Stimulated activated CD8-positive, alpha-beta memory T cell treated with anti-CD3 and anti-CD28 coated beads, Interleukin-12 subunit alpha, Interleukin-12 subunit beta, amount 100 ng/mL, for 1 hour (primary cell): Measurements from ENCODE around the gene MPC1.
"Not testable (repeated sequence)": the region's sequence is repeated elsewhere in the genome, so short reads cannot be mapped to it uniquely, and the experiment has no call there.

Experiments
- DNase-seq: peaks from one replicate; pipeline ENCODE4 v3.0.0-alpha.2; 2020; ENCODE audit warnings: low read depth

The MPC1 gene

DNA sequence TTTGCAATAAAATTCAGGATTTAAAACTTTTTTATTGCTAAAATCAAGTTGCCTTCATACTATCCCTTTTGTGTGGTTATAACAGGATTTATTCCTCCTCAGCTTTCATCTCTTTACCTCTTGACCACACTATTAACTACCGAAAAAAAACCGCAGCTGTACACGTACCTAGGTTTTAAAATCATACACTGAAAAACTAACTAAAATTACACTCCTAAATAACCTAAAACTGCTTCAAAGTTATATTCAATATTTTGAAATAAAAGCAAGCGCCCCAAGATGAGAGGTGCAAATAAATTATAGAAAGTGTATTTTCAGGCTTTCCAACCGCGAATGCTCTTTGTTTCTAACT is 1.4 kb downstream of the MPC1 start:
- DNase-seq = no peak

GRCh38 chr6:166379800-166380199 is 2.9 kb downstream of the MPC1 start:
- DNase-seq = no peak

- DNase-seq = no peak
These were observed 3.6 kb downstream of the MPC1 start for GRCh38 chr6:166379103-166379586.

DNA sequence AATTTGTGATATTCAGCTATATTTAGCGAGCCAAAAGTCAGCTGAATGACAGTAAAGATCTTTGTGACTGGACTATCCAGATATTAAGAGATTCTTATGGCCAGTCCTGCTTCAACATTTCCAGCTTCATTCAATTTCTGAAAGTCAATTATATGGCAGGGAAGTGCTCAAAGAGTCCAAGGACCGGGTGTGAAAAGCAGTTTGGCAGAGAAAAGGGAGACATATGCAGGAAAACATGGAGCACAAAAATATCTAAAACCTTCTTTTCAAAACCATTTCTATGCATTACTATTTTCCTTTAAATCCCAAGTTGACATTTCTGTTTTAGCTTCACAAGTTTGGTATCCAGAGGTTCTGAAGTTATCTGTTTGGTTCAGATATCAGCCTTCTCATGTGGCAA is 5.0 kb downstream of the MPC1 start:
- DNase-seq = no peak

GRCh38 chr6:166375013-166375412 is 7.7 kb downstream of the MPC1 start:
- no peak for DNase-seq

DNA sequence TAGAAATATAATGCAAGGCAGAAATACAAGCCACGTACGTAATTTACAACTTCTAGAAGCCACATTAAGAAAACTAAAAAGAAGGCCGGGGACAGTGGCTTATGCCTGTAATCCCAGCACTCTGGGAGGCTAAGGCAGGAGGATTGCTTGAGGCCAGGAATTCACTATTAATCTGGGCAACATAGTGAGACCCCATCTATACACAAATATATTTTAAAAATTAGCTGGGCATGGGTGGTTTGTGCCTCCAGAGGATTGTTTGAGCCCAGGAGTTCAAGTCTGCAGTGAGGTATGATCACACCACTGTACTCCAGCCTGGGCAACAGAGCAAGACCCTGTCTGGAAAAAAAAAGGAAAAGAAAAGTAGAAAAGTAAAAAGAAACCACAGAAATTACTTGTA is 12.3 kb downstream of the MPC1 start:
- no peak for DNase-seq

DNA sequence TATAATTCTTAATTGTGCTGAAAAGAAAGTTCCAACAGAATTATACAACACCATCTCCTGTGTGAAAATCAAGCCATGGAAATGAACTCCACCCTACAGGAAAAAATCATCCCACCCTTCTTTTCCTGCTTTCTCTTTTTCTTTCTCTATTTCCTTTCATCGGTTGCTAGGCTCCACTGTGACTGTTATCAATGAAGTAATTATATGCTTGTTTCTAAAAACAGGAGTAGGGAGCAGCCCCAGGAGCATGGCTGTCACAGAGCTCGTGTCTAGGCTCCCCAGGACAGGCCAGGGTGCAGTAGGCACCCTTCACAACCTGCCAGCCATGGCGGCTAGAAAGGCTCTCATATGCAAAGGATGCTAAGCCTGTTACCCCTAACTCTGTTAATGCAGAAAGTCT is 13.0 kb downstream of the MPC1 start:
- DNase-seq = no peak

GRCh38 chr6:166366921-166367320 is 15.8 kb downstream of the MPC1 start:
- DNase-seq = no peak

DNA sequence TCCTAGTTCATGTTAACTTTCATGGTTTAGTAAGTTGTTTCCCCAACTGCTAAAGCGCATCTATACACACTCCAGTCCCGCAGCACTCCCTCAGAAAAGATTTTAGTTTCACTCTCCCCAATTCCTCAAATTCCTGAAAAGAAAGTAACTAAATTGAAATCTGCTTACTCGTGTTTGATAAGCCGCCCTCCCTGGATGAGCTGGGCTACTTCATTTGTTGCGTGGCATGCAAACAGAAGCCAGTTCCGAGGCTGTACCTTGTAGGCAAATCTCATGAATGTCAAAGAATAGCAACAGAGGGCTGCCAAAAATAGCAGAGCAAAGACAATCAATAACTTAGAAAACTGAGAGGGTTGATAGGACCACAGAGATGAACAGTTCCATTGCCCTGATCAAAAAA is 16.9 kb downstream of the MPC1 start:
- DNase-seq = no peak

- DNase-seq = no peak
These were observed 17.5 kb downstream of the MPC1 start for GRCh38 chr6:166365221-166365620.

DNA sequence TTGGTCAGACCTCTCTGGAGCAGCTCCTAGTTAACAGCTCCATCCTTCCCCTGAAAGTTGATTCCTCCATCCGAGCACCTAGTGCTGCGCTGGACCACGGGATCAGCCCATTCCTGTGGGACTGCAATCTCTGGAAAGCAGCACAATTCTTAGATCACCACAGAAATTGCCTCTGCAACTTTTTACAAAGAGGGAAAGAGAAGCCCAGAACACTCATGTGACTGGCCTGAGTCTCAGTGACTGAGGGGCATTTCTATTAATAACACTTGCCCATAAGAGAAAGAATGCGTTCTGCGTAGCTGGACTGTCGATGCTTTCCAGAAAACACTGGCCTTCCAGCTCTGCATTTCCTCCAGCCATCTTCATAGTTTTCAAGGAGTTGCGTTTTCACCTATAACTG is 18.3 kb downstream of the MPC1 start:
- no peak for DNase-seq

GRCh38 chr6:166362427-166362826 is 20.3 kb downstream of the MPC1 start:
- DNase-seq = not testable (repeated sequence)

- no peak for DNase-seq
These were observed 21.7 kb downstream of the MPC1 start for GRCh38 chr6:166361077-166361429.

DNA sequence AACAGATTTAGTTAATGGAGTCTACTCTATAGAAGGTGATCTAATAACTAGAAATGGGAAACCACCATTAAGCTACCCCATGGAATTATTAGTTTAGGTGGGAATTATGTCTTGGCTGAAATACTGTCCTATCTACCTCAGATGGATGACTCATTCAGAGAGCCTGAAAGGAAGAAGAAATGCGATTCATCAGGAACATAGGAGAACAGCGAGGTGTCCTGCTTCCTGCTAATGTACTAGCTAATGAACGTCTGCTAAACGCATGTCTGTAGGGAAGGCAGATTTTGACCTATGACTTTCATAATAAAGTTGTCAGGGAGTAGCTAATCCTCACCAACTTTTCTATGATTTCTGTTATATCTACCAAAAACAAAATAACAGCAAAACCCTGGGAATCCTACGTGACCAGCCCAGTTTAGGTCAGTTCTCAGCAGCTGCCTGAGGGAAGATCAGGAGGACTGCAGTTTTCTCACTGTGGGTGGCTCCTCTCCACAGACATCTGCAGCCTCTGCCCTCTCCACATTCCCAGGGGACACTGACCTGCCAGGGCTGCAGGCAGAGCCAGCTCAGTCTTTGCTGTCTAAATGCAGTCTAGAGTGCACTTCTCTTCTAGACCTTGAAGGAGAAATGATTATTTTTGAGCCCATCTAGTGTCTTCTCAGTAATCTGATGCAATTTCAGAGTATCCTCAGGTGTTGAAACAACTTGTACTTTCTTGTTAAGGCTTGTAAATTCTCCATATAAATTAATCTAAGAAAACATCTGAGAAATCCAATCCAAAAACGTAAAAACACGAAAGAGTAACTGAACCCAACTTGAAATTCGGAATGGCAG is 22.3 kb downstream of the MPC1 start:
- DNase-seq = no peak

DNA sequence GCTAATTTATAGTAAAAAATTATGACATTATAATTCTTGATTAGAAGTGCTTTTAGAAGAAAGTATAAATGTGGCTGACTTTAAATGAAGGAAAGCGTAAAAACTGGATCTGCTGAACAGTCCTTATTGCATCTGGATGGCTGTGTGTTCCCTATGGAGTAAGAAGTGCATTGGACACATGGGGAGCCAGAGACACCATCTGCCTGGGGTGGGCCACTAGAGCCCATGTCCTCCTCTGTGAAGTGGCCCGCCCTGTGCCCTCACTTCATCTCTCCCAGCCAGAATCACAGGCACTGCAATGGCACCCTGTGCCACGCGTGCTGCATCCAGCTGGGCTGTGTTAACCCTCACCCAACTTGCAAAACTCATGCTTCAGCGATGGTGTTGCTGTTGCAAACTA is 27.2 kb downstream of the MPC1 start:
- DNase-seq = no peak

GRCh38 chr6:166354965-166355364 is 27.8 kb downstream of the MPC1 start:
- no peak for DNase-seq

DNA sequence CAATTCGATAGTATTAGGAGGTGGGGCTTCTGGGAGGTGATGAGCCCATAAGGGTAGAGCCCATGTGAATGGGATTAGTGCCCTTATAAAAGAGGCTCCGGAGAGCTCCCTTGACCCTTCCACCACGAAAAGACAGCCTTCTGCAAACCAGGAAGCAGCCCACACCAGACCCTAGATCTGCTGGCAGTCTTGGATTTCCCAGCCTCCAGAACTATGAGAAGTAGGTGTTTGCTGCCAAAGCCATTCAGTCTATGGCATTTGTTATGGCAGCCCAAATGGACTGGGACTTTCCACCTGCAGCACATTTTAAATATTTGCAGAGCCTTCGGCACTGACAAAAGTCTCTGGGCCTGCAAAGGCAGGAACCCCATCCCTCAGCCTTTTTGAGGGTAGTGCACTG is 28.6 kb downstream of the MPC1 start:
- no peak for DNase-seq

DNA sequence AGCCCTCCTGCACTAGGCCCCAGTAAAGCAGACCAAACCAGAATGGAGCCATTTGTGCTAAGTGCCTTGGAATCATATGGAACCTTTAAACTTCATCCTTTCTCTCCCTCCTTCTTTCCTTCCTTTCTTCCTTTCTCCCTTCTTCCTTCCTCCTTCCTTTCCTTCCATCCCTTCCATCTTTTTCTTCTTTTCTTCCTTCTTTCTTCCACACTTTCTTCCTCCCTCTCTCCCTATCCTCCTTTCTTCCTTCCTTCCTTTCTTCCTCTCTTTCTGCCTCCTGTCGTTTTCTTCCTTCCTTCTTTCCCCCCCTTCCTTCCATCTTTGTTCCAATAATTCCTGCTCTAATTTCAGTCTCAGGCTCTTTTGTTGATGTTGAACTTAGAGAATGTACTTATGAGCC is 29.2 kb downstream of the MPC1 start:
- DNase-seq = no peak

GRCh38 chr6:166352923-166353322 is 29.8 kb downstream of the MPC1 start:
- DNase-seq = no peak

GRCh38 chr6:166351715-166352285 is 30.9 kb downstream of the MPC1 start:
- DNase-seq = no peak

DNA sequence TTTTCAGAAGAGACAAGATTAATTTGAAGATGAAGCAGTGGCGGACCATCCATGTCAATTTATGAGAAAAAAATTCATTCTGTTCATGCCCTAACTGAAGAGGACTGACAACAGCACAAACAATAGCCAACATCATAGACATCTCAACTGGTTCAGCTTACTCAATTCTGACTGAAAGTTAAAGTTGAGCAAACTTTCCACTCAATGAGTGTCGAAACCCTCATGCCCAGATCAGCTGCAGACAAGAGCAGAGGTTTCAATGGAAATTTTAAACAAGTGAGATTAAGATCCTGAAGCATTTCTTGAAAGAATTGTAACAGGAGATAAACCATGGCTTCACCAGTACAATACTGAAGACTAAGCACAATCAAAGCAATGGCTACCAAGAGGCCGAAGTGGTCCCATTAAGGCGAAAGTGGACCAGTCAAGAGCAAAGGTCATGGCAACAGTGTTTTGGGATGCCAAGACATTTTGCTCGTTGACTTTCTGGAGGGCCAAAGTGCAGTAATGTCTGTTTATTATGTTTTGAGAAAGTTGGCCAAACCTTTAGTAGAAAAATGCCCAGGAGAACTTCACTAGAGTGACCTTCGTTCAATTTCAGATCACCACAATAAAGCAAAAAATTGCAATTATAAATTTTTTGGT is 34.3 kb downstream of the MPC1 start:
- DNase-seq = no peak

DNA sequence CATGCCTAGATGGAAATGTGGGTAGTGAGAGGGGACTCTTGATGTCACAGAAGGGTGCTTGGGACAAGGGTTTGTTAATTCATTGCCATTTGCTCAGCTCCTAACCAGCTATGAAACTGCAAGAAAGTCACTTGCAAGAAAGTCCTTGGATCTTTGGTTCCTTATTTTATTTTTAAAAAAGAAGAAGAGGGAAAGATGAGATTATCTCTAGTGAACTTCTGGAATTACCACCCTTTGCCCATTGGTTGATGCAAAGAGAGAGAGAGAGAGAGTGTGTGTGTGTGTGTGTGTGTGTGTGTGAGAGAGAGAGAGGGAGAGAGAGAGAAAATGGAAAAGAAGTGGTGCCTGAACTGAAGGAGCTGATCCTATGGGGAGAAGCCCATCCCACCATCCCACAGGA is 35.8 kb downstream of the MPC1 start:
- no peak for DNase-seq

GRCh38 chr6:166346449-166346848 is 36.3 kb downstream of the MPC1 start:
- no peak for DNase-seq

GRCh38 chr6:166345672-166346071 is 37.1 kb downstream of the MPC1 start:
- not testable (repeated sequence) for DNase-seq
